ENCODE measurements around the gene VPS35L.

GRCh38 chr16:19691161-19691711 lies 135.7 kb downstream of the VPS35L start:
- TF ChIP-seq, protein P1, sequence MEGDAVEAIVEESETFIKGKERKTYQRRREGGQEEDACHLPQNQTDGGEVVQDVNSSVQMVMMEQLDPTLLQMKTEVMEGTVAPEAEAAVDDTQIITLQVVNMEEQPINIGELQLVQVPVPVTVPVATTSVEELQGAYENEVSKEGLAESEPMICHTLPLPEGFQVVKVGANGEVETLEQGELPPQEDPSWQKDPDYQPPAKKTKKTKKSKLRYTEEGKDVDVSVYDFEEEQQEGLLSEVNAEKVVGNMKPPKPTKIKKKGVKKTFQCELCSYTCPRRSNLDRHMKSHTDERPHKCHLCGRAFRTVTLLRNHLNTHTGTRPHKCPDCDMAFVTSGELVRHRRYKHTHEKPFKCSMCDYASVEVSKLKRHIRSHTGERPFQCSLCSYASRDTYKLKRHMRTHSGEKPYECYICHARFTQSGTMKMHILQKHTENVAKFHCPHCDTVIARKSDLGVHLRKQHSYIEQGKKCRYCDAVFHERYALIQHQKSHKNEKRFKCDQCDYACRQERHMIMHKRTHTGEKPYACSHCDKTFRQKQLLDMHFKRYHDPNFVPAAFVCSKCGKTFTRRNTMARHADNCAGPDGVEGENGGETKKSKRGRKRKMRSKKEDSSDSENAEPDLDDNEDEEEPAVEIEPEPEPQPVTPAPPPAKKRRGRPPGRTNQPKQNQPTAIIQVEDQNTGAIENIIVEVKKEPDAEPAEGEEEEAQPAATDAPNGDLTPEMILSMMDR (IDR thresholded peaks at IDR 0.05; ENCODE audit: low read depth, low read length, poor library complexity, severe bottlenecking): no peak
- TF ChIP-seq EZH2phosphoT487 (IDR thresholded peaks at IDR 0.05; ENCODE audit: borderline replicate concordance, low read length): no peak

Measured in DOHH2 (cell line).